22Rv1 (cell line): ENCODE measurements around the gene DNM3.

Source experiments
- CTCF ChIP-seq: fragments of 450-650 bp; IDR thresholded peaks from 2 replicates; pipeline ENCODE4 v1.5.1; 2017; ENCODE audit warnings: mild to moderate bottlenecking
- ZFX ChIP-seq: fragments of 450-650 bp; IDR thresholded peaks from 2 replicates; pipeline ENCODE4 v1.6.1; 2017; ENCODE audit warnings: antibody characterized with exemption, borderline replicate concordance

DNA sequence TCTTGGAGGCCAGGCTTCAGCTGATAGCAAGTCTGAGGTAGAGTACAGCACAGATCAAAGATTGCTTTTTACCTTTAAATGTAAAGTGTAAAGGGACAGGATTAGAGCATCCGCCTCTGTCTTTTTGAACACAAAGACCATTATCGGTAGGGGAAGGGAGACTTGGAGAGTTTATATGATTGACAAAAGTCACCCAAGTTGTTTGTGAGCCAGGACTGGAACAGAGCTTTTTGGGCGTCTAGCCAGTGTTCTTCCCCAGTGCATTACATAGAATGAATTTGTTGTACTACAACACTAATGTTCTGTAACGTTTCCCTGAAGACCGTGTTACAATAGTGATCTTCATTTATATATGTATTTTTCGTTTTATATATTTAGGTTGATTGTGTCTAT is 611.9 kb downstream of the DNM3 start:
- no peak for TF ChIP-seq ZFX
- no peak for TF ChIP-seq CTCF
